Endometrium (tissue), 2 donors: ENCODE measurements around the gene MYRIP.
"Not testable (repeated sequence)": the region's sequence is repeated elsewhere in the genome, so short reads cannot be mapped to it uniquely, and the experiment has no call there.

Experiments
- FAIRE-seq: peaks from 2 replicates; lab custom pipeline; 2012; peaks lifted over from hg19 to GRCh38; lab: Jason Lieb, UNC
- donor health status: control.
- donor health status: control.

The MYRIP gene

DNA sequence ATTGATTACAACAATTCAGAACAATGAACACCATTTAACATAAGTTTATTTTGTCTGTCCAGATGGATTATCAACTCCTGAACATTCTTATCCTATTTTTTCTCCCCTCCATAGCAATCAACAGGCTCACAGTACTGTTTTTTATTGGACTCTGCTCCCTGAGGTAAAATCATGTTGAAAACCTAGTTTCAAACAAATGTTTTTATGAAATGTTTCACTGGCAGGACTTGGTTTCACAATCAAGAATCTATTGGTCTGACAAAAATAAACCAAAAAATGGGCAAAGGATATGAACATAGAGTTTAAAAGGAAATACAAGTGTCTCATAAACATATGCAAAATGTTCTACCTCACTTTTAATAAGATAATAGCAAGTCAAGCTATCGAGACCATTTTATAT is 2.6 kb upstream of the MYRIP start:
- FAIRE-seq: no peak

DNA sequence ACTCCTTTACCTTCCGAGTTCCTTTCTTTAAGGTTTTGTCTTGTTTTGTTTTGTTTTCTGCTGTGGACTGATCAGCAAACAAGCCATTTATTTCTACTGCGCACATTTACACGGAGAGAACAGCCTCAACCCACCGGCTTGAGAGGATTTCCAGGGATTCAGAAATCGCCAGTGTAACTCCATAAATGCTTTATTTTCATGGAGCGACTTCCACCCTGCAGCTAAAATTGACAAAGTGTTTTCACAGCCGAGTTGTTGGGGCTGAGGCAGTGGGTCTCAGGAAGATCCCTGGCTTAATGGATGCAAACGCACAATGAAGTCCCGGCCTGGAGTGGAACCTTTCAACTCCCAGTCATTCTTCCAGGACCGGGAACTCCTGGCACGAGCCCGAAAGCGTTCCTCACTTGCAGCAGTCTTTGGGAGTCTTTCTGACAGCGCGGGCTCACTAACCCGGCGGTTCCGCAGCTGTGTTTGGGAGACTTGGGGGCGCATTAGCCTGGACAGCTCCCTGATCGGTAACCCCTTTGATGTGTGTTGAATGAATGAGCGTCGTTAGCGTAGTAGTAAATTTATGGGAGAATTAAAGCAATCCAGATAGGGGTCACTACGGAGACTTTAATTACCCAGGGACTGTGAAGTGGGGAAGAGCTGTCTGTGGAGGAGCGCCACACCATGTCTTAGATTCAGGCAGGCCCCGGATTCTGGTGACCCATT is 785 bp upstream of the MYRIP start:
- no peak for FAIRE-seq

DNA sequence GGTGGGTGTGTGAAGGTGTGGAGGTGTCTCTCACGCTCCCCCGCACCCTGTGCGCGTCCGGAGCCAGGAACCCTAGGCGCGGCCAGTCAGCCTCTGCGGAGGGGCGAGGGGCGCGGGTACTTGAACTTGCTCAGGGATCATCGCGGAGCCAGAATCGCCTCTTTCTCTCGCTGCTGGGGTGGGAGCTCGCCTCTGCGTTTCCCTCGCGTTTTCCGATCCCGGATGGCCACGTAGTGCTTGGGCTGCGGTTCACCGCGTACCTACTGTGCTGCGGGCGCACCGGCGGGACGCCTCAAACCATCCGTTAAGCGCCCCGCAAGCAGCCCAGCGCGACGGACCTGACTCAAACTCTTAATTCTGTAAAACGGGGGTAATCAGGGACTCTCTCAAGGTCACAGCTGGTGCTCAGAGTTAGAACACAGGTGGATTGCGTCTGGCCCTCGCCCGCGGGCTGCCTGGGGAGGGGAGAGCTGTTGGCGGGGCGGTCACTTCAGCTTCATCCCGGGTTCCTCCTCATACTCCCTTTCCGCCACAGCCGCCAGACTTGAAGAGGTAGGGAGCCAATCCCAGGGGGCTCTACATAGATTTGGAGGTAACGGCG is 686 bp downstream of the MYRIP start:
- no peak for FAIRE-seq

DNA sequence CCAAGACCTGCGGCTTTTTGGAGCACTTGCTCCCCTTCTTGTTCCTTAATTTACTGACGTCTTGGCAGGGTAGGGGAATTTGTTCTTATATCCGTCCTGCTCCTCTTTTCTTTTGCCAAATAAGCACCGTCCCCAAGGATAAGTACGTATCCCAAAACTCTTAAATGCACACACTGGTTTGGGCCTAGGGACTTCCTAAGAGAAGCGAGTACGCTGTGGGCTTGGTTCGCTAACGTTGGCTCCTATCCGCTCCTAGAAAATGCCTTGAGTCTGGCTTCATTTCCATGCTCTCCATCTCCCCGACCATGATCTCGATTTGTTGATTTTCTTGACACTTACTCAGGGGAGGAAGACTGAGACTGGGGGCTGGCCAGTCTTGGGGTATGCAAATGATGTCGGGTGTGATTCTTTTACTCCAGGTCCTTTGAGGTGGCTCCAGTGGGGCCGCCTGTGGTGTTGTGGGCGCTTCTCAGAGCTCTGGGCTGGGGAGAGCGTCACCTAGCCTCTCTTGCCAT is 1.3 kb downstream of the MYRIP start:
- FAIRE-seq: no peak

DNA sequence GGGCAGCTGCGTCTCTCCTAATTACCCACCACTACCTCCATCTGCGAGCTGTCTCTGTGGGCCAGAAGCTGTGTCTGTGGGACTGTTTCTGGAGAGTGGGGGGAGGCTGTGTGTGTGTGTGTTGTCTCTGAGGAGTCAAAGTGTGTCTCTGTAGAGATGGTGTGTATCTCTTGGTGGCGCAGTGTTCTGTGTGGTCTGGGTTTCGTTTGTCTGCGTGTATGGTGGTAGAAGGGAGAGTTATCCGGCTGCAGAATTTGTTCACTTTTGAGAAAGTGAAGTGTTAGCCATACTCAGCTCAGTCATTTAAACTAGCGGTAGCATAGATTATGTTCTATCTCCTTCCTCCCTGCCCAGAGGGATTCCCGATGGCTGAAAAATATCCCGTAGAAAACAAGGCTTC is 2.2 kb downstream of the MYRIP start:
- no peak for FAIRE-seq

DNA sequence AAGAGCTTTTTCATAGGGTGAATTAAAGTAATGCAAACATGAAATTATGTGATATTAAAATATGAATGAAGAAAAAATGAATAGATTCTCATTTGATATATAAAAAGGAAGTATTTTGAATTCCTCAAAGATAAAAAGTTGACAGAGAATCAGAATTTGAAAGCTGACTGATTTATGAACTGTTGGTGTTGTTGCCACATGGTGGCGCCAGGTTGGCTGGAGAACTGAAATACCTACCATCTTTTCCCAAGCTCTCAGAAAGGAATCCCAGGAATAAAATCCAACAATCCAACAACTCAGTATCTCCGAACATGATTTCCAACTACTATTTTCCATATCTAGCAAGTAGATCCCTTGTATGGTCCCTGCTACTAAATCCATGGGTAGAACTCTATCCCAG is 3.1 kb downstream of the MYRIP start:
- no peak for FAIRE-seq

DNA sequence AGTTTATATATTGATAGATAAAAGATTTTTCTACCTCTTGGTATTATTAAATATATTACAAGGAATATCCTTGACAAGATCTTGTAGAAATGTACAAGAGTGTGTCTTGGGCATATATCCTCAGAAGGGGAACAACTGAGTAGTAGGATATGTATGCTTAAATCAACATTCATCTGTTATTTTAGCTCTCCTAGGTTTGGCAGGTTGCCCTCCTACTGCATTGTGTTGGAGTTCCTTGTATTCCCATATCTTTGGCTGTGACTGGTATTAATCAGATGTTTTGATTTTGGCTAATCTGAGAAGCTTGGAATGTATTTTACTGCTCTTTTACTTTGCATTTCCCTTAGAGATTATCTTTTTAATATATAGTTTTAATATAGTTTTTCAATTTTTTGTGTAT is 4.6 kb downstream of the MYRIP start:
- no peak for FAIRE-seq

DNA sequence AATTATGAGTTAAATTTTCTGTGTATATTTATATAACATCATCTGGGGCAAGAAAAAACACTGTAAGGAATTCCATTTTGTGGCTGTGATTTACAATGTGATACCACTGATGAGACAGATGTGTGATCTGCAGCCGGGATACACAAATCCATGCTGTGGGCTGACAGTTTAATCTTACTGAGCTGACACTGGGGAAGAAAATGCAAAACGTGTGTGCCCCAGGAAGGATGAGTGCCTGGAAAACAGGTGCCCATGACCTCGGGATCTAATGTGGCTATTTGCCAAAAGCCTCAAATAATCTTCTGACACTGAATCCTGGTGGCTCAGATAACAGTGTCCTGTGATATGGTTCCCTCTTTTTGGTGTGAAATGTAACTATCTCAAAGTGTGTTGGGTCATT is 10.5 kb downstream of the MYRIP start:
- no peak for FAIRE-seq

DNA sequence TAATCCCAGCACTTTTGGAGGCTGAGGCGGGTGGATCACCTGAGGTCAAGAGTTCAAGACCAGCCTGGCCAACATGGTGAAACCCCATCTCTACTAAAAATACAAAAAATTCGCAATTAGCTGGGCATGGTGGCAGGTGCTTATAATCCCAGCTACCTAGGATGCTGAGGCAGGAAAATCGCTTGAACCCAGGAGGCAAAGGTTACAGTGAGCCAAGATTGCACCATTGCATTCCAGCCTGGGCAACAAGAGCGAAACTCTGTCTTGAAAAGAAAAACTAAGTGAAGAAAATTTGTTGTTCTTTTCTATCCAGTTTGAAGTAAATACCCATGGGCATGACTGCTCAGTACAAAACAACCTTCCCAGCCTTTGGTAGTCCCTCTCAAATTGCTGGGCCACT is 24.4 kb downstream of the MYRIP start:
- not testable (repeated sequence) for FAIRE-seq

DNA sequence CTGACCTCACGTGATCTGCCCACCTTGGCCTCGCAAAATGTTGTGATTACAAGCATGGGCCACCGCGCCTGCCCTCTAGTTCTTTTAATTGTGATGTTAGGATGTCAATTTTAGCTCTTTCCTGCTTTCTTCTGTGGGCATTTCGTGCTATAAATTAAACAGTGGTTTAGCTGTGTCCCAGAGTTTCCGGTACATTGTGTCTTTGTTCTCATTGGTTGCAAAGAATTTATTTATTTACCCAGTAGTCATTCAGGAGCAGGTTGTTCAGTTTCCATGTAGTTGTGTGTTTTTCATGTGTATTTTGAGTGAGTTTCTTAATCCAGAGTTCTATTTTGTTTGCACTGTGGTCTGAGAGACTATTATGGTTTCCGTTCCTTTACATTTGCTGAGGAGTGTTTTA is 30.1 kb downstream of the MYRIP start:
- FAIRE-seq: no peak

DNA sequence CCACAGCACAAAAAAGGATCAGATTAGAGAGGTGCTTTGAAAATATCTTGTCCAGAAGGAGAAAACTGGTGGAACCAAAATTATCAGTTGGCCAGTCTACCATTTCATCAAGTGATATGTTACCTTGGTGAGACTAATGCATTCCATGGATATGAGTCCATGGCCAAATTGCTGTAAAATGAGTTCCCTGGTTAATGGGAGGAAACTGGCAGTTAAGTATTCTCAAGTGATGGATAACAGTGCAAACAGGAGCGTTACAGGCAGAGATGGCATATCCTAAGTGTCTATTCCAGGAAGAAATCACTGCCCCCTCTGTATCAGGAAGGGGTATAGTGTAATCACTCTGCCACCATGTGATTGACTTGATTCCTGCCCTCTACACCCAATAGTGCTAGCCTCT is 34.0 kb downstream of the MYRIP start:
- no peak for FAIRE-seq

DNA sequence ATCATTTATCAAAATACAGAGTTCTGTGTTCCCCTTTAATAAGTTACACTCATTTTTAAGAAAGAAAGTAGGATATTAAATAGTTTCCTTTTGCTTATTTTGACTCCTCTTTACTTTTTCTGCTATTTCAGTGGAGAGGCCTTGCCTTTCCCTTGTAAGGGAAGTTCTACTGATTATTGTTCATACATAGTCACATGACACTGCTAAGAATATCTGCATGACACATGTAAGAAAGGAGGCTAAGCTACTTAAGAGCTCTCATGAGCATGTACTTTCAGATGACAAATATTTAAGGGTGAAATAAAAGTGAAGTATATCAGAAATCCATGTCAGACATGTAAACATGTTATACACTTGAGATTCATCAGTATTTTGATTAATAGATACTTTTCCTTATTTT is 39.0 kb downstream of the MYRIP start:
- no peak for FAIRE-seq

DNA sequence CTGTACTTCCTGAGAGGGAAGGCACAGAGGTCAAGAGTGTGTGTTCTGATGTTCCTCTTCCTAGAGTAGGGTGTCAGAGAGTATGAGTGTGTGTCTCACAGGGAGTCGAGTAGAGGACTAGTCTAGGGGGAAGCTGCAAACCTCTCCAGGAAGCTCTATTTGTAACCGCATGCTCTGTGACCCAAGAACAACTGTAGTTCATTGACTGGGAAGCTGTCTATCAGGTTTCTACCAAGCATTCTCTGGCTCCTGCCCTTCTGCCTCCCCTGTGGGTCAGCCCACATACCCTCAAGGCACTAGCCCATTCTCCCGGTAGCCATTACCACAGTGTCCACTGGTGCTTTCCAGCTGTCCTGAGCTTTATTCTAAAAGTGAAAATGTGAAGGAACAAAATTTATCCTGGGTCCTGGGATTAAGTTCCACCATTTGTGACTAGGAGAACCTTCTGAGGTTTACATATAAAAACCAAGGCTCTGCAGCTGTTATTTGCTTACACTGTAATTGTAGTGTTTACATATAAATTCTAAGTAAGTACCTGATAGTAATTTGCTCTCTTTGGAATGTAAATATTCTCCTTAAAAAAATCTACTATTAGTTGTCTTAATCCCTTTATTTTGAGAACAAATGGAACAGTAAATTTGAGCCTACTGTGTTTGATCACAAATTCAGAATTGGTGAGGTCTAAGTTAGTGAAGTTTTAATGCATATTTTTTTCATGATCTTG is 40.7 kb downstream of the MYRIP start:
- FAIRE-seq: no peak

DNA sequence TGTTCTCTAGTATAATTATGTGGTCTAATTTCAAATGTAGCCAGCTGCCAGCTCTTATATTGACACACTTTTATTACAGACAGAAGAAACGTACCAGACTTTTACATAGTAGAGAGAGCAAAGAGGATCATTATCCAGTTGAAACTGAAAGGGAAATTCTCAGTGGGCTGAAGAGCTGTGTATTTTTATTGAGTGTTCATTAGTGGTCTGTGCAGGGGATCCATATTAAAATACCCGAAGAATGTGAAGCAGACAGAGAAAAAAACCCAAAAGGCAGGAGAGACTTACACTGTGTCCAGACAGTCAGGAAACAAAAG is 41.3 kb downstream of the MYRIP start:
- no peak for FAIRE-seq

DNA sequence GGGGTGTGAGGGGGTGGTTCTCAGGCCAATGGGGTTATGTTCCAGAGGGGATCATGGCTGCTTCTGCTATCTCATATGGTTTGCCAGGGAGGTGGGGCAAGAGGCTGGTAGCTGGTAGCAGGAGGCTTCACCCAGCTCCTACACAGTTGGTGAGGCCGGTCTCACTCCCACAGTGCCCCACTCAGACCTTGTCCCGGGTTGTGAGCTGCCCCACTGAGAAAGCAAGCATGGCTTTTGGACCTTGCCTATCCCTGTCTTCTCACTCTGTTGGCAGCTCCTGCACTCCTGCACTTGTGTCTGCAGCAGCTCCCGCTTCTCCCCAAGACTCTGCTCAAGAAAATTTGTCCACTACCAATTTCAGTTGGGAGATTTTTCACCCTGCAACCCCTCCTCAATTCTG is 46.1 kb downstream of the MYRIP start:
- no peak for FAIRE-seq

DNA sequence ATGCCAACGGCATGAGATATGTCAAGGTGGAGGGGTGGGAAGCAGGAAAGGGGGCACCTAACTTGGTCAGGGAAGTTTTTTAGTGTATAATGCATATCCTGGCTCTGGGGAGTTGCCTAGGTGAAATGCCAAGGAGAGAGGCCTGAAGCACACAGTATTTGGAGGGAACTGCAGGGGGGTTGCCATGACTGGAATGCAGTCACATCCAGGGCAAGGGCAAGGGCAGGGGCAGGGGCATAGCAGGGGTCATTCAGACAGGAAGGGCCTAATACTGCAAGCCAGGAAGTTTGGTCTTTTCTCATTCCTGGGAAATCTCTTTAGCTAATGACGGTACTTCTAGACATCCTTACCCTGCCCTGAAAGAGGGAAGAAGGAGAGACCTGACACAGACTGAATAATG is 60.5 kb downstream of the MYRIP start:
- no peak for FAIRE-seq

DNA sequence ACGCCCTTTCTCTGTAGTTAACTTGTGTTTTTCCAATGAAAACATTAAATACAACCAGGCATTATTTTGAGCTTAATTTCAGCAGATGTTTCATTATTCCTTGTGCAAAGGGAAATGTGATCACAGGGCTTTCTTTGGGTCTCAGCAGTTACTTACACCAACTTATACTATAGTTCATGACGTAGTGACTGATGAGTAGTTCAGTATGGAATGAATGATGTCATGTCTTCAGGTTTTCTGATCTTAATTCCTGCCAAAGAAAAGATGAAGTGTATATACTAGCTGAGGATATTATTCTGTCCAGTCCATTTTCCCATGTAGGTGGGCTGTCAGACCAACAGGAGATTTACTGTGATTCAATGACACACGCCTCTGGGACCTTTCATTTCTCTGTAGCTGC is 61.3 kb downstream of the MYRIP start:
- no peak for FAIRE-seq

DNA sequence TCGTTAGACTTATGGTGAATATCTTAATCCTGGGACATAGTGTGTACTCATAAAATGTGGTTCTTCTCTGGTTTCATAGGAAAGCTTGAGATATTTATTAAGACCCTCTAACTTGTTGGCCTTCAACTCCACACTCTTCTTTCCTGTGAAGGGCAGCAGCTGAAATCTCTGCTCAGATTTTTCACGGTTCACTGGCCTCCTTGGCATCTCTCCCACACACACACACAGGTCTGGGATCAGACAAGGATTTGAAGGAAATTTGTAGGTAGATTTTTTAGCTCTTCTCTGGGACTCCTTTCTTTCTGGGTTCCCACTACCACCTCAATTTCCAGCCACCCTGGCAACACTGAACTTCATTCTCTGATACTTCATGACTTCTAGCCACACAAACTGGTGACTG is 70.2 kb downstream of the MYRIP start:
- FAIRE-seq: no peak

DNA sequence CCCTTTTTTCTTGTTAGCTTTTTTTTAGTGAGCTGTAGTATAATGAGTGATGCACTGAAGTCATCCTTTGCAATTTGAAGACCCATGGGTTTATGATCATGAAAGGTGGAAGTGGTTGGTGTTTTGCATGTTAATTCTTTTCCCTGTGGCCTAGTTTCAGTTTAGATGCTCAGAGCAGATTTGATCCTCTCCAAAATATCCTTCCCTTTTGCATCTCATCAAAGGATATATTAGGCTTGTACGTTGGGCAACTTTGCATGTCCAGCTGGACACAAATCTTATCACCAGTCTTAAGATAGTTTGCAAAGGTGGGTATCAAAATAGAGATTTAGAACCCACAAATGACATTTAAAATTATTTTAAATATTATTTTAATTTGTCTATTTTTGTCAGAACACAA is 72.7 kb downstream of the MYRIP start:
- FAIRE-seq: no peak

DNA sequence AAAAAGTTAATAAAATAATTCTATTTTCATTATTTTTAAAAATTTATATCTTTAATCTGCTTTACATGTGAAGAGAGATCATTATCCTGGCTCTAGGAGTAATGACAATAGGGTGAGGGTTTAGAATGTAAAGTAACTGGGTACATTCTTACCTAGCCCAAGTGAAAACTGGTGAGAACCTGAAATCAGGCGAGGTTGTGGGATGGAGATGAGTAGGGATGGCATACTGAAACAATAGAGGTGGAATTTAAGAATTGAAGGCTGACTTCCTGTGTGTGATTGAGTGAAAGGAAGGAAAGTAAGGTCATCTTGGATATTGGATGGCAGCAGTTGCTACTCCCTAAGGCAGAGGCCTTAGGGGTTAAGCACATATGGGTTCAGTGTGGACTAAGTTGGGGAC is 82.7 kb downstream of the MYRIP start:
- FAIRE-seq: no peak

DNA sequence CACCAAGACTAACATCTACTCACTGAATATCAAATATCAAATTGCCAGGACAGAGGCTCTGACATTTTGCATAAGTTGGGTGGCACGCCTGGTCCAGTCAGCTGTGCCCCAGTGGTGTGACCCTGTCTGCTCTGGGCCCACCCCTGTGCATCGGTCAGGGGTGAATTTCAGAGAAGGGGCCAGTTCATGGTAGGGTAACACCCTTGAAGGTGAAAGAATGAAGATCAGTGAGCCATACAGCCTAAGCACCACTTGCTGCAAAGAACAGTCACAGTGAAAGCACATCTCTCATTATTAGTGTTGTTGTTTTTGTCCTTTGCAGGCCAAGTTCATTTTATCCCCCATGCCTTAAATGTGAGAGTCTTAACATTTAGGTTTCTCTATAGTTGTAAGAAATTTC is 86.8 kb downstream of the MYRIP start:
- no peak for FAIRE-seq

DNA sequence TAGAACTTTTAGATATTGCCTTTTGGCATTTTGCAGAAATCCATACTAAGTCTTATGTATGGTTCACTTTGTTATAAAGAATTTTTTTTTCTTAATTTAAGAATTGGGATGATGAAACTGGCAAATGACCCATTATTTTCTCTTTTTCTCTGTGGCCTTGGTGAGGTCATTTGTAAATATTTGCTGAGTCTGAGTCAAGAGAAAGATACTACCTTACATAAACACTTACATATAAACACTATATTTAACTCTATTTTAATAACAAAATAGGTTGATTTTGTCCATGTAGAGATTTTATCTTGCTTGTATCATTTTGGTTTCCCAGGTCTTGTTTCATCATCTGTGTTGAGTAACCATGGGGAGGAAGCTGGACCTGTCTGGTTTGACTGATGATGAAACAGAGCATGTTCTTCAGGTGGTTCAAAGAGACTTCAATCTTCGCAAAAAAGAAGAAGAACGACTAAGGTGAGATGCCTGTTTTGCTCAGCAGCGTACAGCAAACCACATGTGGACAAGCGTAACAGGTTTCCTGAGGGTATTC is 91.1 kb downstream of the MYRIP start:
- no peak for FAIRE-seq

DNA sequence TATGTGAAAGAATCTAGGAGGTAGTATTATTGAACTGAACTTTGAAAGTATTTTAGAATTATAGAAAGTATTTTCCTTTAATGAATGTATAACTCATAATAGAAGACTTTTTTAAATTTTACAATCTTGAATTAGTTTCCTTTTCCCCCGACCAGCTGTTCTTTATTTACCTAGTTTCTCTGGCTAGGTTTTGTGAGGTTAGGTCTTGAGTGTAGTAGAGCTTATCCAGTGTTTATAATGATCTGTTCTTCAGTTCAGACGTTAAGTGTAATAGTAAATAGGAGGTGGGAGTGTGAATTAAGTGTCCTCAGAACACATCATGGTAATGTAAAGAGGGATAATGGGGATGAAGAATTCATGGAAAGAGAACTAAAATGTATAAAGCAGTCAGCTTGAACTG is 93.8 kb downstream of the MYRIP start:
- FAIRE-seq: no peak
